GM12864 (cell line): Measurements from ENCODE around the gene SQOR.

Experiments
- DNase-seq: peaks from one replicate; pipeline ENCODE4 v3.0.0-alpha.2; 2011; ENCODE audit warnings: low read depth
- H3K4me3 ChIP-seq: 2 replicates; pipeline ENCODE4 v1.5.1; 2011; ENCODE audit warnings: mild to moderate bottlenecking, low read depth, low read length, control low read depth
- CTCF ChIP-seq: IDR thresholded peaks from 2 replicates; pipeline ENCODE4 v1.5.1; 2011; ENCODE audit warnings: low read depth, mild to moderate bottlenecking, moderate library complexity, low read length, control low read depth, inconsistent platforms; ENCODE audit errors: missing control alignments

SQOR gene

DNA sequence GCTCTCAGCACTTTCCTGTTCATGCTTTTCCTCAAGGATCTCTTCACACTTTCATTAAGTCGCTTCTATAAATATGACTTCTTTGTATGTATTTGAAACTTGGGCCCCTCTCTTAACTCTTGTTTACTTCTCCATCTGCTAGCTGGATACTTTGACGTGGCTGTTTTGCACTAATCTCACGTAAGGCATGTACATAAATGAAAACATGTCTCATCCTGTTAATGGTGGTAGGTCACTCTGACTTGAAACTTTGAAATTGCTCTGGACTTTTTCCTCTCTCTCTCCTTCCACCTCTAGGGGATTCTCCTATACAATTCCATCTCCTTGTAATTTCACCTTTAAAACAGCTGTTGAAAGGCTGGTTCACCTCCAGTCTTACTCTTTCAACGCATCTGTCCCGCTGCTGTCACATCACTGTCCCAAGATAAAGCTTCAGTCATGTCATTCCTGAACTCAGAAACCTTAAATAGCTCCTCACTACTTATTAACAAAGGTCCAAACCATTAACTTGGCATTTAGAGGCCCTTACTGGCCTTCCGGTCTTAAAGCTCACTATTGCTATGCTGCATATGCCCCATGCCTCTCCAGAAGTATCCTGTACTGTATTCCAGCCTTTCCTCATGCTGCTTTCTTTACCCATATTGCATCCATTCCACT is 46.5 kb upstream of the SQOR start:
- H3K4me3 ChIP-seq: peak overlapping the region; percentile 87
- no peak for DNase-seq
- TF ChIP-seq CTCF: no peak

DNA sequence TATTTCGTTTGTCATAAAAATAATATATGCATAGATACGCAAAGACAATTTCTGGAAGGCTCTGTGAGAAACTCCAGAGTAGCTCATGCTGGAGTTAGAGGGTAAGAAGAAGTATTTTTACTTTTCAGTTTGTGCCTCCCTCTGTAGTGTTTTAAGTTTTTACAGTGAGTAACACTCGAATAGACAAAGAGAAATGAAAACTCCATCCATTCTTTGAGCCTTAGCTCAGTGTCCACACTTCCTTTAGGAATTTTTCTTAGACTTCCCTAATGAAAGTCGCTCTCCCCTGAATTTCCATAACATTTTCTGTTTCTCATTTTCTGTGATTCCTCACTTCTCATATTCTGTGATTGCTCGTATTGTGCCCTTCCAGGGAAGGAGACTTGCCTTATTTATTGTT is 45.6 kb upstream of the SQOR start:
- TF ChIP-seq CTCF: no peak
- no peak for DNase-seq
- peak overlapping the region; percentile 87; the same call in 1 of the 2 replicates for H3K4me3 ChIP-seq

GRCh38 chr15:45594319-45594718 is 40.5 kb upstream of the SQOR start:
- no peak overlapping the region for H3K4me3 ChIP-seq
- DNase-seq: no peak
- TF ChIP-seq CTCF: no peak

DNA sequence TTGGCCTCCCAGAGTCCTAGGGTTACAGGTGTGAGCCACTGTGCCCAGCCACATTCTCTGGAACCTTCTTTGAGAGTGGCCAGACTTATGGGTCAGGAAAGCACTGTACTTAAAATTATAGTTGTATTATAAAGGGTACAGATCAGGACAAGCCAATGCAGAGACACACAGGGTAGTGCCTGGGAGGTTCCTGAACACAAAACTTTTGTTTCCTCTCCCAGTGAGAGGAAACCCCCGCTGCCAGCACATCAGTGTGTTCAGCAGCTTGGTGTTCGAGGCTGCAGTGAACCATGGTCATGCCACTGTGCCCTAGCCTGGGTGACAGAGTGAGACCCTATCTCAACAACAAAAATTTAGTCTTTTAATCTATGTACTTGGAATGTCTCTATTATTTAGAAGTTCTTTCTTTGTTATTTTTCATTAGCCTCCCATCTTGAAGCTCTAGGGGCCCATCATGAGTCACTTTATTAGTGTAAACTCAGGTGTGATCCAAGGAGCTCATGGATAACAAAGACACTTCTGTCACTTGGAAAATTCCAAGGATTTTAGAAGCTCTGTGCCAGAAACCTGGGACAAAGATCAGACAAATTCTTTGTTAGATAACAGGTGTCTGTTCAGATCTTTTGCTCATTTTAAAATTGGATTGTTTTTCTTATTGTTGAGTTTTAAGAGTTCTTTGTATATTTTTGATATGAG is 39.8 kb upstream of the SQOR start:
- no peak overlapping the region for H3K4me3 ChIP-seq
- no peak for DNase-seq
- no peak for TF ChIP-seq CTCF

DNA sequence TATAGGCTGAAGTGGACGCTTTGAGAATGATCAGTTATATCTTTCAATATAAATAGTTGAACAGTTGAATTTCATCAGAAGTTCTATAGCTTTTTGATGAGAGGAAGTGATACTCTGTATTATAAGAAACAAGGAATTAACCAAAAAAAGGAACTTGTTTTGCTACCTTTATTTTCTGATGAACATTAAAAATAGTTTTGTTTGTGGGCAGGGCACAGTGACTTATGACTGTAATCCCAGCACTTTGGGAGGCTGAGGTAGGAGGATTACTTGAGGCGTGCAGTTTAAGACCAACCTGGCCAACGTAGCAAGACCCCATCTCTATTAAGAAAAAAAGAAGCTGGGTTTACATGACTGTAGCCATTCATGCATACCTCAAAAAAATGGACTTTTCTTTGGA is 30.9 kb upstream of the SQOR start:
- H3K4me3 ChIP-seq: no peak overlapping the region
- DNase-seq: no peak
- no peak for TF ChIP-seq CTCF

DNA sequence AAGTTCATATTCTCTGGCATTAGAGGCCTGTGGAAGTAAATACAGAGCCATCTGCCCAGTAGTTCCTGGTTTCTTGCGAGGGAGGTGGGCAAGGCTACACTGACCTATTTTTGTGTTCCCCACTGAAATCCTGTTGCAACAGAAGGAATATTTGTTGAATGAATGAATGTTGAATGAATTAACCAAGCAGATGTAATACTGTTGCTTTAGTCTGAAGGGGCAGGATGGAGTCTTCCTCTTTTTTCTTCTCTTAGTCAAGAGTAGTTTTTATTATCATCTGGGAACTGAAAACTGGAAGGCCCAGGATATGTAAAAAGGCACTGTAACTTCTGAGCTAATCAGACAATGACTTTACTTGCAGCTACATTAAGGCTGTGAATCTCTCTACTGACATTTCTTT is 30.5 kb upstream of the SQOR start:
- no peak for TF ChIP-seq CTCF
- H3K4me3 ChIP-seq: no peak overlapping the region
- no peak for DNase-seq

DNA sequence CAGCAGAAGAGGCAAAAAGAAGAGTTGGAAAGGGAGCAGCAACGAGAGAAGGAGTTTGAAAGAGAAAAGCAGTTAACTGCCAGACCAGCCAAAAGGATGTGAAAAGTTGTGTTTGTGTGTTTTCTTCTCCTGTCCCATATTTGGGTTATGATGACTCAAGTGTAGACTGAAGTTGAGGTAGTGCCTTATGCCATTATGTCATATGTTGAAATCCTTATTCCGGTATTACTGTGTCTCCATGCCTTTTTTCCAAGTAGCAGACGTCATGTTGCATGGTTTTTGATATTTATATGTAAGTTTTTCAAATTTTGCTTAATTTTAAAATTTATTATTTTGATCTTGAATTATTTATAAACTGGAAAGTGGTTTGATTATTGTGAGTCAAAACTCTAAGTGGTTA is 28.4 kb upstream of the SQOR start:
- TF ChIP-seq CTCF: no peak
- DNase-seq: no peak
- H3K4me3 ChIP-seq: no peak overlapping the region
